Neuronal stem cell (in vitro differentiated cells): ENCODE data around the gene RFX8.

Experiments used
- DNase-seq: peaks from one replicate; pipeline ENCODE4 v3.0.0-alpha.2; 2013; ENCODE audit warnings: low spot score
- H2AFZ ChIP-seq: one replicate; pipeline ENCODE4 v1.6.1; 2013; ENCODE audit warnings: mild to moderate bottlenecking, low read length, inconsistent platforms
- H2AK5ac ChIP-seq: 2 replicates; pipeline ENCODE4 v1.6.1; 2013; ENCODE audit warnings: low read depth, mild to moderate bottlenecking, inconsistent platforms, low read length, moderate library complexity, mixed read lengths
- H2BK120ac ChIP-seq: 2 replicates; pipeline ENCODE4 v1.6.1; 2013; ENCODE audit warnings: low read depth, mild to moderate bottlenecking, inconsistent platforms, low read length, moderate library complexity, mixed read lengths
- H2BK12ac ChIP-seq: one replicate; pipeline ENCODE4 v1.6.1; 2013; ENCODE audit warnings: low read length, inconsistent platforms
- H2BK15ac ChIP-seq: 2 replicates; pipeline ENCODE4 v1.6.1; 2013; ENCODE audit warnings: mild to moderate bottlenecking, low read length, inconsistent platforms, mixed read lengths
- H2BK5ac ChIP-seq: one replicate; pipeline ENCODE4 v1.6.1; 2013; ENCODE audit warnings: inconsistent platforms, mild to moderate bottlenecking, low read length, moderate library complexity
- H3K14ac ChIP-seq: one replicate; pipeline ENCODE4 v1.6.1; 2013; ENCODE audit warnings: low read length, inconsistent platforms
- H3K18ac ChIP-seq: 2 replicates; pipeline ENCODE4 v1.6.1; 2013; ENCODE audit warnings: low read length, inconsistent platforms
- H3K23ac ChIP-seq: 2 replicates; pipeline ENCODE4 v1.6.1; 2013; ENCODE audit warnings: low read depth, mild to moderate bottlenecking, mixed read lengths, low read length, inconsistent platforms; ENCODE audit not compliant: poor library complexity
- H3K27ac ChIP-seq: replicated peaks from 3 replicates; pipeline ENCODE4 v1.5.1; 2013; ENCODE audit warnings: low read length, inconsistent platforms
- H3K27me3 ChIP-seq, 3 experiments: 2 replicates each; pipeline ENCODE4 v1.6.1; 2013; ENCODE audit warnings: low read length in 3 of 3, mild to moderate bottlenecking in 2 of 3, inconsistent platforms in 1 of 3, low read depth in 1 of 3, mixed read lengths in 1 of 3, moderate library complexity in 1 of 3; ENCODE audit not compliant: control insufficient read depth in 3 of 3, insufficient read depth in 3 of 3
- H3K36me3 ChIP-seq, 2 donors: replicated peaks in 1 of 2; 2 replicates each; pipeline ENCODE4 v1.6.1; 2013; ENCODE audit warnings: low read length in 2 of 2; ENCODE audit not compliant: control insufficient read depth in 2 of 2, insufficient read depth in 2 of 2
- H3K4ac ChIP-seq: 2 replicates; pipeline ENCODE4 v1.6.1; 2013; ENCODE audit warnings: inconsistent platforms, mild to moderate bottlenecking, low read length, moderate library complexity
- H3K4me1 ChIP-seq, 2 donors: 1 replicate in 1 of 2; 2 replicates in 1 of 2; pipeline ENCODE4 v1.6.1; 2013; ENCODE audit warnings: low read length in 2 of 2, low read depth in 1 of 2; ENCODE audit not compliant: control insufficient read depth in 2 of 2, insufficient read depth in 1 of 2
- H3K4me2 ChIP-seq: one replicate; pipeline ENCODE4 v1.6.1; 2013; ENCODE audit warnings: mild to moderate bottlenecking, low read length, inconsistent platforms; ENCODE audit not compliant: insufficient read depth, poor library complexity, severe bottlenecking
- H3K4me3 ChIP-seq, 2 donors: 2 replicates each; pipeline ENCODE4 v1.5.1; 2013; ENCODE audit warnings: low read length in 2 of 2, mild to moderate bottlenecking in 2 of 2, inconsistent platforms in 1 of 2, moderate library complexity in 1 of 2
- H3K79me1 ChIP-seq: one replicate; pipeline ENCODE4 v1.6.1; 2013; ENCODE audit warnings: low read depth, mild to moderate bottlenecking, inconsistent platforms, low read length, moderate library complexity
- H3K9ac ChIP-seq: one replicate; pipeline ENCODE4 v1.6.1; 2013; ENCODE audit warnings: mild to moderate bottlenecking, low read depth, low read length, inconsistent platforms; ENCODE audit not compliant: poor library complexity
- H3K9me3 ChIP-seq, 2 donors: replicated peaks in 1 of 2; 2 replicates each; pipeline versions ENCODE3 to v1.6.1; 2013; ENCODE audit warnings: low read length in 2 of 2, mild to moderate bottlenecking in 2 of 2, inconsistent platforms in 1 of 2, low read depth in 1 of 2, mixed read lengths in 1 of 2, moderate library complexity in 1 of 2; ENCODE audit not compliant: control insufficient read depth in 2 of 2, insufficient read depth in 1 of 2
- H4K8ac ChIP-seq: one replicate; pipeline ENCODE4 v1.6.1; 2013; ENCODE audit warnings: low read depth, mild to moderate bottlenecking, inconsistent platforms, low read length, moderate library complexity
- H4K91ac ChIP-seq: one replicate; pipeline ENCODE4 v1.6.1; 2013; ENCODE audit warnings: low read length, low read depth, mild to moderate bottlenecking, inconsistent platforms; ENCODE audit not compliant: poor library complexity
- WGBS, 2 donors: extraction: QIAGEN DNeasy Blood & Tissue Kit; methylation state at CpG; one replicate each; pipeline ENCODE4 v1.1.7; 2013; ENCODE audit warnings: missing lambda C conversion rate in 2 of 2, mixed read lengths in 1 of 2; ENCODE audit not compliant: insufficient read length in 2 of 2, insufficient replicate concordance in 1 of 2; ENCODE audit errors: extremely low coverage in 2 of 2; 5-methylcytosine and 5-hydroxymethylcytosine counted together

Gene RFX8

DNA sequence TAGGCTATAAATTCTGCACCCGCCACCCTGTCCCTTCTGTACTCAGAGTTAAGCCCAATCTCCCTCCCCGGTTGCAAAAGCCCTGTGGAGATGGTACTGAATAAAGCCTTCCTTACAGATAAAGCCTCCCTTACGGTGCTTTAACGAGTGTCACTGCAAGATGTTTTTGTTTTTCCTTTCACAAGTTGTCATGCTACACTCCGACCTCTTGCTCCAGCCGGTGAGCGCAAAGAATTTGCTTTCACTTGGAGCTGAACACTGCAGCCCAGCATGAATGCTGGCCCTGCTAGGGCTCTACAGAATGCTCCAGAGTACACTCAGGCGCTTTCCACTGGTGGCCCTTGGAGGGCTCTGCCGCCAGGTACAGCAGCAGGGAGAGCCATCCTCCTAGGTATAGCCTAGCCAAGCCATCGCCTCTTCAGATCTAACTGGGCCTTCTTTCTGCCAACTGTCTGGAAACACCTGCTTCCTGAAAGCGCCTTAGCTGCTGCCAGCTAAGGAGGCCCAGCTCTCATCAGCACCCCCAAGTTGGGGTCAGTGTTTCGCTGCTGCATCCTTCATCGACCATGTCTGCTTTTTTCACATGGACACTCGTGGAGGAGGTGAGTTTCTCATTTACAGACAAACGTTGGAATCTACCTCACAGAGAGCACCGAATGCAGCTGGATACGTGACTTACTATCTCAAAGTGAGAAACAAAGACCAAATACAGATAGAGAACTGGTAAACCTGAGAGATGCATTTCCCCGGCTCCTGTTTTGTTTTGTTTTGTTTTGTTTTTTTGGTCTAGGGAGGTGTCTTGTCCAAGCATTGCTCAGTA, 74.2 kb downstream of the RFX8 start:
- peak overlapping the region; percentile 8 for H2AFZ ChIP-seq
- no peak overlapping the region for H2BK12ac ChIP-seq
- no peaks in the 10 kb centered on the region for H3K79me1 ChIP-seq
- H3K9me3 ChIP-seq: peaks cover 0 to 2% of the 10 kb centered on the region in 2 donors
- H3K23ac ChIP-seq: no peak overlapping the region
- H3K27me3 ChIP-seq: peaks cover 0 to 39% (median 0%) of the 10 kb centered on the region in 3 experiments
- no peak overlapping the region for H2AK5ac ChIP-seq
- WGBS, 2 donors: no CpG with 5 or more reads among the region's 18 CpGs
- no peak overlapping the region for H3K27ac ChIP-seq
- peaks cover 0 to 14% of the 10 kb centered on the region in 2 donors for H3K4me1 ChIP-seq
- H3K9ac ChIP-seq: no peak overlapping the region
- no peak overlapping the region for H3K4ac ChIP-seq
- no peaks in the 10 kb centered on the region for H3K36me3 ChIP-seq
- H4K91ac ChIP-seq: no peak overlapping the region
- no peak overlapping the region for H3K4me3 ChIP-seq
- peak overlapping the region; percentile 11 for H2BK15ac ChIP-seq
- no peak overlapping the region for H3K18ac ChIP-seq
- H2BK5ac ChIP-seq: no peak overlapping the region
- H3K14ac ChIP-seq: no peak overlapping the region
- H2BK120ac ChIP-seq: no peak overlapping the region
- DNase-seq: no peak
- H3K4me2 ChIP-seq: no peak overlapping the region
- no peak overlapping the region for H4K8ac ChIP-seq

DNA sequence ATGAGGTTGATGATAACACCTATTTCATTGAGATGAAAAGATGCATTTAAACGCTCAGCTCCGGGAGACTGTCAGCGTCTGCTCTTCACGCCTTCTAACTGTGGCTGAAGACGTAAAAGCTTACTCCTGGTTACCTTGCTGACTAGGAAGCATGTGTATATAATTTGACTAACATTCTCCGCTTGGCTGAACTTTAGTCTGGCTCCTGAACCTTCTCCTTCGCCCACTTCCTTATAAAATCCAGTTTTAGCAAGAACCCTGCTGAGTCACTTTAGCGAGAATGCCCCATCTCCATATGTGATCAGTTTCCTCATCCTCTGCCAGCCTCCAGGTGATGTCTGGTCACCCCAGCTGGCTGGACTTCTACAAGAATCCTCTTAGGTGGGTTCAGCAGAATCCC, 74.9 kb downstream of the RFX8 start:
- no peak overlapping the region for H3K4me3 ChIP-seq
- no peak overlapping the region for H2BK15ac ChIP-seq
- DNase-seq: no peak
- no peaks in the 10 kb centered on the region for H3K36me3 ChIP-seq
- no peak overlapping the region for H2AK5ac ChIP-seq
- H4K91ac ChIP-seq: no peak overlapping the region
- peaks cover 0 to 2% of the 10 kb centered on the region in 2 donors for H3K9me3 ChIP-seq
- no peak overlapping the region for H3K4ac ChIP-seq
- H2BK120ac ChIP-seq: no peak overlapping the region
- H3K4me1 ChIP-seq: peaks cover 0 to 14% of the 10 kb centered on the region in 2 donors
- H2BK5ac ChIP-seq: no peak overlapping the region
- H3K4me2 ChIP-seq: no peak overlapping the region
- no peaks in the 10 kb centered on the region for H3K79me1 ChIP-seq
- H3K27ac ChIP-seq: no peak overlapping the region
- no peak overlapping the region for H3K9ac ChIP-seq
- no peak overlapping the region for H2AFZ ChIP-seq
- H3K23ac ChIP-seq: no peak overlapping the region
- no peak overlapping the region for H4K8ac ChIP-seq
- H3K18ac ChIP-seq: no peak overlapping the region
- H3K14ac ChIP-seq: no peak overlapping the region
- H3K27me3 ChIP-seq: peaks cover 0 to 39% (median 0%) of the 10 kb centered on the region in 3 experiments
- H2BK12ac ChIP-seq: no peak overlapping the region
- no CpG with 5 or more reads among the region's 8 CpGs for WGBS, 2 donors

DNA sequence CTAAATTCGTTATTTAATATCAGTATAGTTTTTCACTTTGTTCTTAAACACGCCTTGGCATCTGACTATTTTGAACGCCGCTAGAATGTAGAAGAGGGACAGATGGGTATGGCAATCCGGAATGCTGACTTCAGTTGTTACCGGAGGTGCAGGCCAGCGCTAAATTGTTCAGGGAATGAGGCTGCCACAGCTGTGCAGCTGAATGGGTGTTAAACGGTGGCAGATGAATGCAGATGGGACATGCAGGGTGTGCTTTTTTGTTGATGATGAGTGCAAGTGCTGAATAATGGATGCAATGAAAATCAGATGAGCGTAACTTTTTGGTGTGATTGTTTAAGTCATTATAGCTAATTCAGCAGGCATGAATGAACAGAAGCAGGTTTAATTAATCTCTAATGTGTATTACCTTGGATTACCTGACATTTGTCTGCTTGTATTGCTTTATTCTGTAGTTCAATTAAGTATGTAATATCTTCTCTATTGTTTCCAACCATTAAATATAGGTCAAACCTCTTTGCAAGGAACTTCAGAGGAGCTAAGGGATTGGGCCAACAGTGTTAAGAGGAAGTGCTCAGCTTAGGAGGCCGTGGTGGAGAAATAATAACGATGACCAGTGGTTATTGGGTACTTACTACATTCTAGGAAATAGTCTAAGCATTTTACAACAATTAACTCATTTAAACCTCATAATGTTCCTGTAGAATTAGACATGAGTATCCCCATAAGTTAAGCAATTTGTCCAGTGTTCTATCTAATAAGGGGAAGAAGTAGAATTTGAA, 75.7 kb downstream of the RFX8 start:
- WGBS, 2 donors: no CpG with 5 or more reads among the region's 11 CpGs
- Histone ChIP-seq H3K23ac (no peak overlapping the region), H4K91ac (no peak overlapping the region), H3K4me3 (no peak overlapping the region), H2BK5ac (no peak overlapping the region), H2BK120ac (no peak overlapping the region), H4K8ac (no peak overlapping the region), H3K14ac (no peak overlapping the region), H3K27ac (no peak overlapping the region), H3K36me3 (no peaks in the 10 kb centered on the region), H3K79me1 (no peaks in the 10 kb centered on the region), H3K9ac (no peak overlapping the region), H2BK15ac (no peak overlapping the region), H2AFZ (no peak overlapping the region), H3K27me3 (peaks cover 0 to 39% (median 0%) of the 10 kb centered on the region in 3 experiments), H2AK5ac (no peak overlapping the region), H3K18ac (no peak overlapping the region), H2BK12ac (no peak overlapping the region), H3K4me1 (peaks cover 0 to 14% of the 10 kb centered on the region in 2 donors), H3K4ac (no peak overlapping the region), H3K4me2 (no peak overlapping the region), H3K9me3 (peaks cover 0 to 2% of the 10 kb centered on the region in 2 donors)
- no peak for DNase-seq
